Measurements from ENCODE around the gene KRT17.
A peak's percentile ranks its signal among the peaks of the same experiment; 100 is the strongest.

KRT17 gene

GRCh38 chr17:41624208-41625101 lies at the start of gene KRT17:
Gene KRT17 (minus strand): TSS chr17:41624575. CDS start chr17:41624509, 66 bp downstream.
- no peak for DNase-seq

- DNase-seq: no peak
Measured at GRCh38 chr17:41672153-41672552, 47.8 kb upstream of the KRT17 start.

GRCh38 chr17:41667280-41668041 lies 43.1 kb upstream of the KRT17 start:
- DNase-seq: no peak

- DNase-seq: peak; percentile 83 to 89
Measured at GRCh38 chr17:41666708-41667279, 42.4 kb upstream of the KRT17 start.

- DNase-seq: peak; percentile 60 to 74
Measured at GRCh38 chr17:41666237-41666641, 41.9 kb upstream of the KRT17 start.

- peak; percentile 84 to 88 for DNase-seq
Measured at GRCh38 chr17:41665566-41666236, 41.3 kb upstream of the KRT17 start.

- no peak for DNase-seq
Measured at GRCh38 chr17:41664587-41665565, 40.5 kb upstream of the KRT17 start.

GRCh38 chr17:41664172-41664457 lies 39.7 kb upstream of the KRT17 start:
- no peak for DNase-seq

GRCh38 chr17:41663451-41664171 lies 39.2 kb upstream of the KRT17 start:
- no peak for DNase-seq

- no peak for DNase-seq
Measured at GRCh38 chr17:41660221-41660711, 35.9 kb upstream of the KRT17 start.

GRCh38 chr17:41659427-41660212 lies 35.2 kb upstream of the KRT17 start:
- DNase-seq: no peak

GRCh38 chr17:41658846-41659245 lies 34.5 kb upstream of the KRT17 start:
- no peak for DNase-seq

- DNase-seq: no peak
Measured at GRCh38 chr17:41657936-41658335, 33.6 kb upstream of the KRT17 start.

- no peak for DNase-seq
Measured at GRCh38 chr17:41657176-41657754, 32.9 kb upstream of the KRT17 start.

- no peak for DNase-seq
Measured at GRCh38 chr17:41656249-41657023, 32.1 kb upstream of the KRT17 start.

GRCh38 chr17:41655611-41656111 lies 31.3 kb upstream of the KRT17 start:
- no peak for DNase-seq

GRCh38 chr17:41654678-41655607 lies 30.6 kb upstream of the KRT17 start:
- DNase-seq: no peak
